LNCaP clone FGC (cell line): ENCODE results near the gene PANK1.

Experiments
- DNase-seq: peaks from one replicate; pipeline ENCODE4 v3.0.0-alpha.2; 2011; ENCODE audit warnings: low read depth
- H3K4me3 ChIP-seq: 2 replicates; pipeline ENCODE4 v1.5.1; 2011; ENCODE audit warnings: mild to moderate bottlenecking, low read depth, low read length, control low read depth
- CTCF ChIP-seq: IDR thresholded peaks from 2 replicates; pipeline ENCODE4 v1.5.1; 2012; ENCODE audit warnings: mild to moderate bottlenecking; ENCODE audit not compliant: control insufficient read depth, insufficient read depth; ENCODE audit errors: extremely low read depth

PANK1 gene

DNA sequence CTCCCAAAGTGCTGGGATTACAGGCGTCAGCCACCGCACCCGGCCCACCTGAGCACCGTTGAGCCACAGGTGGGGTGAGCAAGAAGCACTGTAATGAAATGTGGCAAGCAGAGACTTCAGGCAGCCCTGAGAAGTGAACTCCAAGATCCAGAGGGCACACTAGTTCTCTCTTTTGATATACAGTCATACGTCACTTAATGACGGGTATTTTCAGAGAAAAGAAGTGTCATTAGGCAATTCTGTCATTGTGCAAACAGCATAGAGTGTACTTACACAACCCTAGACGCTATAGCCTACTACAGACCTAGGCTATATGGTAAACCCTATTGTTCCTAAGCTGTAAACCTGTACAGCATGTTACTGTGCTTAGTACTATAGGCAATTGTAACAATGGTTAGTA is 7.9 kb downstream of the PANK1 start:
- DNase-seq = no peak
- TF ChIP-seq CTCF = no peak
- no peak overlapping the region for H3K4me3 ChIP-seq

DNA sequence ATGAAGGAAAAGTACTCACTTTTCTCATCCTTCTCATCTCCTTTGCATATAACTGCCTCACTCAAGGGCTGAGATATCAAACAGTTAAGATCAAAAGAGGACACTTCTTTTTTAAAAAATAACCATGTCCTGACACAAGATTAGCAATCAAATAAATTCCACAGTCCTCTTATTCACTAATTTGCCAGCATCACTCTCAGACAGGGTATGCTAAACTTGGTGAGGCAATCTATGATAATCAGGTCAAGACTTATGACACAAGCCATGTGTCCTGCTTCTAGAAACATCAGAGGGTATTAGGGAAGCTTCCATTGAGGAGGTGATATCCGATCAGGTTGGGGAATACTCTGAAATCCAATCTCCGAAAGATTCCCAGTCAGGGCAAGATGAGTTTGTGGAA is 10.4 kb downstream of the PANK1 start:
- no peak overlapping the region for H3K4me3 ChIP-seq
- no peak for TF ChIP-seq CTCF
- DNase-seq = no peak

GRCh38 chr10:89633484-89633883 is 11.6 kb downstream of the PANK1 start:
- no peak for DNase-seq
- H3K4me3 ChIP-seq = no peak overlapping the region
- no peak for TF ChIP-seq CTCF

DNA sequence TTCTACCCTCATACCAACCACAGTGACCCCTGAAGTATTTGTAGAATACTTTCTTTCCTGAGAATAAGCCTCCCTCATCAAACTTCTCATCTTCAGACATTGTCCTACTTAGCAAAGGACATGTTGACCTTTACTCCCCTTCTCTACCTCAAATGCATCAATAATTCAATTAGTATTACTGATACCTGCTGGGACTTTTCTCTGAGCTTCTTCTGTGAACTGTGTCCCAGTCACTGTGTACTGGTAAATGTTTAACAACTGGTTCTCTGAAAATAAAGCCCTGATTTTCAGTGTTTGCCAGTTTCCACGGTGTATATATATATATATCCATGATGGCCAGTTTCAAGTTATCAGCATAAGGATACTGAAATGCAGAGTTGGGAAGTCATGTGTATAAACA is 12.2 kb downstream of the PANK1 start:
- no peak for DNase-seq
- no peak for TF ChIP-seq CTCF
- no peak overlapping the region for H3K4me3 ChIP-seq

GRCh38 chr10:89627830-89628229 is 17.2 kb downstream of the PANK1 start:
- no peak for TF ChIP-seq CTCF
- no peak for DNase-seq
- H3K4me3 ChIP-seq = no peak overlapping the region

- TF ChIP-seq CTCF = no peak
- no peak for DNase-seq
- H3K4me3 ChIP-seq = no peak overlapping the region
These were observed 19.8 kb downstream of the PANK1 start for GRCh38 chr10:89625041-89625765.

GRCh38 chr10:89624020-89624419 is 21.0 kb downstream of the PANK1 start:
- no peak for DNase-seq
- no peak for TF ChIP-seq CTCF
- no peak overlapping the region for H3K4me3 ChIP-seq
